ENCODE results near the gene HSPB2. TPM values are rescaled to one million over a fixed set of nuclear protein-coding genes. Genes with fewer than 3 reads are reported as not detected.

The HSPB2 gene
- total and polyA plus RNA-seq, 10 of the 15 experiments (the other 5 are each of a cell fraction or from before 2014, with no cell fraction given) = not detected

GRCh38 chr11:111870886-111871692, 41.4 kb upstream of the HSPB2 start, which contains the start of gene ALG9 (continued):
- TF ChIP-seq, protein P1, sequence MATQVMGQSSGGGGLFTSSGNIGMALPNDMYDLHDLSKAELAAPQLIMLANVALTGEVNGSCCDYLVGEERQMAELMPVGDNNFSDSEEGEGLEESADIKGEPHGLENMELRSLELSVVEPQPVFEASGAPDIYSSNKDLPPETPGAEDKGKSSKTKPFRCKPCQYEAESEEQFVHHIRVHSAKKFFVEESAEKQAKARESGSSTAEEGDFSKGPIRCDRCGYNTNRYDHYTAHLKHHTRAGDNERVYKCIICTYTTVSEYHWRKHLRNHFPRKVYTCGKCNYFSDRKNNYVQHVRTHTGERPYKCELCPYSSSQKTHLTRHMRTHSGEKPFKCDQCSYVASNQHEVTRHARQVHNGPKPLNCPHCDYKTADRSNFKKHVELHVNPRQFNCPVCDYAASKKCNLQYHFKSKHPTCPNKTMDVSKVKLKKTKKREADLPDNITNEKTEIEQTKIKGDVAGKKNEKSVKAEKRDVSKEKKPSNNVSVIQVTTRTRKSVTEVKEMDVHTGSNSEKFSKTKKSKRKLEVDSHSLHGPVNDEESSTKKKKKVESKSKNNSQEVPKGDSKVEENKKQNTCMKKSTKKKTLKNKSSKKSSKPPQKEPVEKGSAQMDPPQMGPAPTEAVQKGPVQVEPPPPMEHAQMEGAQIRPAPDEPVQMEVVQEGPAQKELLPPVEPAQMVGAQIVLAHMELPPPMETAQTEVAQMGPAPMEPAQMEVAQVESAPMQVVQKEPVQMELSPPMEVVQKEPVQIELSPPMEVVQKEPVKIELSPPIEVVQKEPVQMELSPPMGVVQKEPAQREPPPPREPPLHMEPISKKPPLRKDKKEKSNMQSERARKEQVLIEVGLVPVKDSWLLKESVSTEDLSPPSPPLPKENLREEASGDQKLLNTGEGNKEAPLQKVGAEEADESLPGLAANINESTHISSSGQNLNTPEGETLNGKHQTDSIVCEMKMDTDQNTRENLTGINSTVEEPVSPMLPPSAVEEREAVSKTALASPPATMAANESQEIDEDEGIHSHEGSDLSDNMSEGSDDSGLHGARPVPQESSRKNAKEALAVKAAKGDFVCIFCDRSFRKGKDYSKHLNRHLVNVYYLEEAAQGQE (IDR thresholded peaks at IDR 0.05; ENCODE audit: low read depth, low read length) = no peak
- TF ChIP-seq RCOR1 (conservative IDR thresholded peaks at IDR 0.05; ENCODE audit: low read depth, low read length) (no peak), BRCA1 (IDR thresholded peaks at IDR 0.05; ENCODE audit: low read depth, low read length) (no peak), RB1 (IDR thresholded peaks at IDR 0.05; ENCODE audit: borderline replicate concordance) (peak; percentile 96), RAD51 (IDR thresholded peaks at IDR 0.05) (no peak), TCF3 (IDR thresholded peaks at IDR 0.05; ENCODE audit: borderline replicate concordance, insufficient read depth, low read depth, low read length) (no peak), IRF3 (IDR thresholded peaks at IDR 0.05) (no peak), PAX8 (IDR thresholded peaks at IDR 0.05) (no peak), SUZ12 (IDR thresholded peaks at IDR 0.05; ENCODE audit: unreplicated experiment) (no peak), E2F8 (IDR thresholded peaks at IDR 0.05; ENCODE audit: low read depth, partially characterized antibody) (no peak), ZNF274 (IDR thresholded peaks at IDR 0.05; ENCODE audit: insufficient read depth, insufficient read length) (no peak), POLR2A (IDR thresholded peaks at IDR 0.05; ENCODE audit: low read depth, low read length) (peak; percentile 81), SKIL (IDR thresholded peaks at IDR 0.05; ENCODE audit: low read depth, poor library complexity, severe bottlenecking) (no peak), HDAC6 (IDR thresholded peaks at IDR 0.05; ENCODE audit: unreplicated experiment) (no peak), CBX5 (IDR thresholded peaks at IDR 0.05; ENCODE audit: low read depth) (0 out of 2 replicates have a peak, but pooled peaks have one; percentile 7), GABPA (IDR thresholded peaks at IDR 0.05; ENCODE audit: low read depth) (no peak)
- TF ChIP-seq, protein P2, sequence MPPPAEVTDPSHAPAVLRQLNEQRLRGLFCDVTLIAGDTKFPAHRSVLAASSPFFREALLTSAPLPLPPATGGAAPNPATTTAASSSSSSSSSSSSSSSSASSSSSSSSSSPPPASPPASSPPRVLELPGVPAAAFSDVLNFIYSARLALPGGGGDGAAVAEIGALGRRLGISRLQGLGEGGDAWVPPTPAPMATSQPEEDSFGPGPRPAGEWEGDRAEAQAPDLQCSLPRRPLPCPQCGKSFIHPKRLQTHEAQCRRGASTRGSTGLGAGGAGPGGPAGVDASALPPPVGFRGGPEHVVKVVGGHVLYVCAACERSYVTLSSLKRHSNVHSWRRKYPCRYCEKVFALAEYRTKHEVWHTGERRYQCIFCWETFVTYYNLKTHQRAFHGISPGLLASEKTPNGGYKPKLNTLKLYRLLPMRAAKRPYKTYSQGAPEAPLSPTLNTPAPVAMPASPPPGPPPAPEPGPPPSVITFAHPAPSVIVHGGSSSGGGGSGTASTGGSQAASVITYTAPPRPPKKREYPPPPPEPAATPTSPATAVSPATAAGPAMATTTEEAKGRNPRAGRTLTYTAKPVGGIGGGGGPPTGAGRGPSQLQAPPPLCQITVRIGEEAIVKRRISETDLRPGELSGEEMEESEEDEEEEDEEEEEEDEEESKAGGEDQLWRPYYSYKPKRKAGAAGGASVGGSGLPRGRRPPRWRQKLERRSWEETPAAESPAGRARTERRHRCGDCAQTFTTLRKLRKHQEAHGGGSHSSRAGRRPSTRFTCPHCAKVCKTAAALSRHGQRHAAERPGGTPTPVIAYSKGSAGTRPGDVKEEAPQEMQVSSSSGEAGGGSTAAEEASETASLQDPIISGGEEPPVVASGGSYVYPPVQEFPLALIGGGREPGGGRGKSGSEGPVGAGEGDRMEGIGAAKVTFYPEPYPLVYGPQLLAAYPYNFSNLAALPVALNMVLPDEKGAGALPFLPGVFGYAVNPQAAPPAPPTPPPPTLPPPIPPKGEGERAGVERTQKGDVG (CRISPR knock-in tag; IDR thresholded peaks at IDR 0.05) = no peak
